GM23248 (cell line): ENCODE data around the gene TXNDC12. TPM values are rescaled to one million over a fixed set of nuclear protein-coding genes. Genes with fewer than 3 reads are reported as not detected.
A peak's percentile ranks its signal among the peaks of the same experiment; 100 is the strongest.
"Not testable (repeated sequence)": the region's sequence is repeated elsewhere in the genome, so short reads cannot be mapped to it uniquely, and the experiment has no call there.

Experiments used
- DNase-seq: peaks from one replicate; pipeline ENCODE4 v3.0.0-alpha.2; 2015
- H2AFZ ChIP-seq: fragments of 200-600 bp; sonication (generic); 2 replicates; pipeline ENCODE4 v1.6.1; 2016; ENCODE audit warnings: antibody characterized with exemption
- H3F3A ChIP-seq: fragments of 200-600 bp; sonication (generic); 2 replicates; pipeline ENCODE4 v1.6.1; 2016; ENCODE audit warnings: mild to moderate bottlenecking, antibody characterized with exemption, mixed run types; ENCODE audit not compliant: insufficient read depth
- H3K27ac ChIP-seq: fragments of 200-600 bp; sonication (generic); 2 replicates; pipeline ENCODE4 v1.5.1; 2016; ENCODE audit warnings: mild to moderate bottlenecking
- H3K27me3 ChIP-seq: fragments of 200-600 bp; sonication (generic); replicated peaks from 2 replicates; pipeline ENCODE4 v1.6.1; 2016; ENCODE audit warnings: mild to moderate bottlenecking; ENCODE audit not compliant: insufficient read depth
- H3K36me3 ChIP-seq: fragments of 200-600 bp; sonication (generic); 2 replicates; pipeline ENCODE4 v1.6.1; 2016; ENCODE audit warnings: low read depth, mild to moderate bottlenecking
- H3K4me1 ChIP-seq: fragments of 200-600 bp; sonication (generic); 2 replicates; pipeline ENCODE4 v1.6.1; 2016; ENCODE audit warnings: mild to moderate bottlenecking; ENCODE audit not compliant: insufficient read depth
- H3K4me2 ChIP-seq: fragments of 200-600 bp; sonication (generic); one replicate; pipeline ENCODE4 v1.6.1; 2016; ENCODE audit warnings: mild to moderate bottlenecking; ENCODE audit not compliant: unreplicated experiment
- H3K4me3 ChIP-seq: fragments of 200-600 bp; sonication (generic); 2 replicates; pipeline ENCODE4 v1.5.1; 2016; ENCODE audit warnings: mild to moderate bottlenecking
- H3K79me2 ChIP-seq: fragments of 200-600 bp; sonication (generic); 2 replicates; pipeline ENCODE4 v1.6.1; 2016; ENCODE audit warnings: mild to moderate bottlenecking; ENCODE audit not compliant: insufficient read depth
- H3K9ac ChIP-seq: fragments of 200-600 bp; sonication (generic); 2 replicates; pipeline ENCODE4 v1.6.1; 2016; ENCODE audit warnings: mild to moderate bottlenecking
- H3K9me2 ChIP-seq: fragments of 200-600 bp; sonication (generic); 2 replicates; pipeline ENCODE4 v1.6.1; 2016; ENCODE audit warnings: mixed run types, mild to moderate bottlenecking, moderate library complexity; ENCODE audit not compliant: insufficient read depth
- H3K9me3 ChIP-seq: fragments of 200-600 bp; sonication (generic); one replicate; pipeline ENCODE4 v1.6.1; 2017; ENCODE audit warnings: low read depth
- H4K20me1 ChIP-seq: fragments of 200-600 bp; sonication (generic); 2 replicates; pipeline ENCODE4 v1.6.0; 2016; ENCODE audit not compliant: insufficient read depth
- EZH2 ChIP-seq: fragments of 200-600 bp; sonication (generic); IDR thresholded peaks from 2 replicates; pipeline ENCODE4 v1.6.1; 2018; ENCODE audit warnings: antibody characterized with exemption, mild to moderate bottlenecking; ENCODE audit not compliant: insufficient read depth, poor library complexity, severe bottlenecking
- EZH2phosphoT487 ChIP-seq: fragments of 200-600 bp; sonication (generic); IDR thresholded peaks from 2 replicates; pipeline ENCODE4 v1.6.1; 2018; ENCODE audit warnings: antibody characterized with exemption, moderate library complexity, mild to moderate bottlenecking, low read depth; ENCODE audit not compliant: insufficient read depth
- WGBS, 2 experiments: methylation state at CpG; one replicate each; pipeline ENCODE4 v1.1.6; 2015 to 2017; ENCODE audit warnings: low lambda C conversion rate in 2 of 2, low coverage in 1 of 2; ENCODE audit errors: missing lambda C conversion rate in 2 of 2; 5-methylcytosine and 5-hydroxymethylcytosine counted together
- in situ Hi-C: fragments of 300-500 bp; cut with MboI; formaldehyde crosslinking; loops from 2 replicates; pipeline ENCODE4 v1.15.0; 2020
- polyA plus RNA-seq: library from polyadenylated mRNA; unstranded; fragments of >200 nt; fragmentation: Nextera tagmentation; extraction: Ambion mirVana; gene quantifications from 2 replicates; pipeline ENCODE4 v1.2.1, GENCODE V29; 2016
- total RNA-seq: library from RNA; depleted of rRNA; stranded (reverse); fragments of >200 nt; shearing (Covaris generic); gene quantifications from 2 replicates; pipeline ENCODE4 v1.2.3, GENCODE V29; 2014

TXNDC12 gene
- total and polyA plus RNA-seq, 2 experiments from 2014 or later, result 59.3 to 88.3 TPM

DNA sequence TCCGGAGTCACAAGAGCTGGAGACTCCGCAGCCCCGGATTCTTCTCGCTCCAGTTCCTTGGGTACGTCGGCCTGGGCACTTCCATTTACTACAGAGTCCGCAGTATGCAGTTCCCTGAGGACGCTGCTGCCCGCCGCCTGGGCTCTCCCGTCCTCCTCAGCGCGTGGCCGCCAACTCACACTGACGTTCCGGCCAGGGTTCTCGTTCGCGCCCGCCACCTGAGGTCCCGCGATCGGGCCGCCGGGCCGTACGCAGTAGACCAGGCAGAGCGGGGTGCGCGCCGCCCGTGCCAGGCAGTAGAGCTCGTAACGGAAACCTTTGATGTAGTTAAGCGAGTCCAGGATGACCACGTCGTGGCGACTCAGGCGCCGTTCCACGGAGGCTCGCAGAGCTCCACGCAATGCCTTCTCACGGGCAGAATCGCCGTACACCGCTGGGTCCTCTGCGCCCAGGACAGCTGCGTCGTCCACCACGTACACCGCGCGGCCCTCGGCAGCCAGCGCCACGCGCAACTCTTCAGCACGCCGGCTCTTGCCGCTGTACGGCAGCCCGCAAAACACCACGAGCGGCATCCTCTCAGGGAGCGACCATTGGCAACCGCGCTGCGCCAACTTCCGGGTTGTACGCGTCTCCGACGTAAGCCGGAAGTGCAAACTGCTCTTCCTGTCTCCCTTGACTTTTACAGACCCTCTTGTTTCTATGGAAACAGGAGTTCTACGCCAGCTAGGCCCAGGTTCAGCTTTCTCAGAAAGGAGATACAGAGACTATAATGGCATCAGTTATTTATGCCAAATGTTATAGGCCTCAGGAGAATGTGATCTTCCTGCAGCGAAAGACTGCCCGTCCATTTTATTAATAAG lies 21.6 kb downstream of the TXNDC12 start, which contains the start of gene KTI12:
Gene KTI12 (minus strand): TSS at position 621 of the 860 bp plus-strand sequence. CDS start 49 bp downstream, at position 572.
- peaks cover 7% of the 10 kb centered on the region for H3F3A ChIP-seq
- peak; percentile 94 for DNase-seq
- H3K4me3 ChIP-seq, result peak within 1 kb of the TSS; percentile 74
- no peaks in the 10 kb centered on the region for H3K27me3 ChIP-seq
- H3K79me2 ChIP-seq, result peaks cover 45% of the 10 kb centered on the region
- peaks cover 13% of the 10 kb centered on the region for H3K4me1 ChIP-seq
- no peaks in the 10 kb centered on the region for H4K20me1 ChIP-seq
- peak within 1 kb of the TSS; percentile 88 for H3K4me2 ChIP-seq
- H3K27ac ChIP-seq, result peak within 1 kb of the TSS; percentile 89
- in situ Hi-C loops, result no loop called here
- H2AFZ ChIP-seq, result peak within 1 kb of the TSS; percentile 97
- H3K9me2 ChIP-seq, result no peaks in the 10 kb centered on the region
- H3K9me3 ChIP-seq, result no peaks in the 10 kb centered on the region
- TF ChIP-seq EZH2 (no peak), EZH2phosphoT487 (no peak)
- WGBS, 2 experiments, result 3 to 4% methylated on average over 73 to 75 of the region's 78 CpGs
- peak within 1 kb of the TSS; percentile 92 for H3K9ac ChIP-seq
- 0 out of 2 replicates have a peak, but pooled peaks cover 6% of the 10 kb centered on the region for H3K36me3 ChIP-seq

- H3F3A ChIP-seq, result peaks cover 7% of the 10 kb centered on the region
- no peaks in the 10 kb centered on the region for H4K20me1 ChIP-seq
- no peaks in the 10 kb centered on the region for H3K27me3 ChIP-seq
- WGBS, 2 experiments, result 10 to 14% methylated on average over 22 to 24 of the region's 24 CpGs
- no peaks in the 10 kb centered on the region for H3K9me3 ChIP-seq
- H3K9me2 ChIP-seq, result no peaks in the 10 kb centered on the region
- H3K27ac ChIP-seq, result peak overlapping the region; percentile 89
- peak overlapping the region; percentile 88 for H3K4me2 ChIP-seq
- H3K36me3 ChIP-seq, result 0 out of 2 replicates have a peak, but pooled peaks cover 11% of the 10 kb centered on the region
- in situ Hi-C loops, result no loop called here
- H3K9ac ChIP-seq, result peak overlapping the region; percentile 92
- H3K4me3 ChIP-seq, result peak overlapping the region; percentile 74
- H3K4me1 ChIP-seq, result peaks cover 13% of the 10 kb centered on the region
- H3K79me2 ChIP-seq, result peaks cover 45% of the 10 kb centered on the region
- TF ChIP-seq EZH2phosphoT487, result no peak
- TF ChIP-seq EZH2, result no peak
- peak overlapping the region; percentile 97 for H2AFZ ChIP-seq
- DNase-seq, result peak; percentile 88
Observed at GRCh38 chr1:52032785-52033131, 22.2 kb downstream of the TXNDC12 start.

DNA sequence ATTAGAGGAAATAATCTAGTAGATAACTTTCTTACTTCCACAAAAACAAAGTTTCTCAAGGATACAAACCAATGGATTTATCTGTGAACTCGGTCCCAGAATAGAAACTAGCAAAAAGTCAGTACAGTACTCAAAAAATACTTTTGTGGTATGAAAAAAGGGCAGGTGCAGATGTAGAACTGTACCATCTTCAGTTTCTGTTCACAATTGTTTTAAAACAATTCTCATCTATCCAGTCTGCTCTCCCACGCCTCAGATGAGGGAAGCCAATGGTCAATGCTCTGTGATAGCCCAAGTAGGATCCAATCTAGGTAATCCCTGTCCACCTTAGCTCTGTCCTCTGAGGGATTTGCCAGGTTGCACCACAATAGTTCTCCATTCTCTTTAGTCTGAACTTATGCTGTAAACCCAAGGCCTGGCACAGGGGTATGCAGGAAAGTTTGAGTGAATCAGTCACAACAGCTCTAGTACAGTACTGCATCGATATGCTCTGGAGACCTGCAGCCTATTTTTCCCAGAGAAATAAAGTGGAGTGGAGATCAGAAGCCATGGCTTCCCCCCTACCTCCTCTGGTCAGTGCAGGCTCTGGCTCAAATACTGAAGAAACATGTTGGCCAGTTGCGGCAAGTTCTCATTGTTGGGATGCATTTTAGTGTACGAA lies 22.7 kb downstream of the TXNDC12 start:
- peaks cover 7% of the 10 kb centered on the region for H3F3A ChIP-seq
- no peak overlapping the region for H2AFZ ChIP-seq
- H3K4me2 ChIP-seq, result peak overlapping the region; percentile 88
- TF ChIP-seq EZH2phosphoT487 (no peak), EZH2 (no peak)
- no peak for DNase-seq
- H3K9ac ChIP-seq, result peak overlapping the region; percentile 92
- H3K27me3 ChIP-seq, result no peaks in the 10 kb centered on the region
- peak overlapping the region; percentile 89 for H3K27ac ChIP-seq
- in situ Hi-C loops, result no loop called here
- peaks cover 45% of the 10 kb centered on the region for H3K79me2 ChIP-seq
- WGBS, 2 experiments, result 75 to 76% methylated on average over 5 of the region's 5 CpGs
- H3K4me1 ChIP-seq, result peaks cover 13% of the 10 kb centered on the region
- no peaks in the 10 kb centered on the region for H4K20me1 ChIP-seq
- peak overlapping the region; percentile 74 for H3K4me3 ChIP-seq
- no peaks in the 10 kb centered on the region for H3K9me3 ChIP-seq
- H3K9me2 ChIP-seq, result no peaks in the 10 kb centered on the region
- H3K36me3 ChIP-seq, result 0 out of 2 replicates have a peak, but pooled peaks cover 11% of the 10 kb centered on the region

DNA sequence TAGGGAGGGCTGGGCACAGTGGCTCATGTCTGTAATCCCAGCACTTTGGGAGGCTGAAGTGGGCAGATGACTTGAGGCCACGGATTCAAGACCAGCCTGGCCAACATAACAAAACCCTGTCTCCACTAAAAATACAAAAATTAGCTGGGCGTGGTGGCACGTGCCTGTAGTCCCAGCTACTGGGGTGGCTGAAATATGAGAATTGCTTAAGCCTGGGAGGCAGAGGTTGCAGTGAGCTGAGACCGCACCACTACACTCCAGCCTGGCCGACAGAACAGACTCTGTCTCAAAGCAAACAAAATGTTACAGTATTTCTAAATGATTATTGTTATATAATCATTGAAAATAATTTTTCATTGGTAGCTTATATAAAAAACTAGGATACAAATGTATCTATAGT lies 26.2 kb downstream of the TXNDC12 start:
- H3K27ac ChIP-seq, H3K9me3 ChIP-seq, H3K4me1 ChIP-seq, H3K27me3 ChIP-seq, H3K4me3 ChIP-seq, H3K4me2 ChIP-seq, H4K20me1 ChIP-seq, DNase-seq, H3F3A ChIP-seq, H3K9ac ChIP-seq, H3K9me2 ChIP-seq, H2AFZ ChIP-seq, in situ Hi-C loops: not testable (repeated sequence)
- WGBS, 2 experiments, result 58 to 64% methylated on average over 5 of the region's 5 CpGs
- Histone ChIP-seq H3K36me3 (peaks cover 23% of the 10 kb centered on the region), H3K79me2 (peaks cover 45% of the 10 kb centered on the region)
